22Rv1 (cell line): ENCODE measurements around the gene E2F3.

Source experiments
- H3K27ac ChIP-seq: fragments of 450-650 bp; 2 replicates; pipeline ENCODE4 v1.5.1; 2017
- ZFX ChIP-seq: fragments of 450-650 bp; IDR thresholded peaks from 2 replicates; pipeline ENCODE4 v1.6.1; 2017; ENCODE audit warnings: antibody characterized with exemption, borderline replicate concordance
- TF ChIP-seq, protein P1 (sequence below): fragments of 450-650 bp; IDR thresholded peaks from 2 replicates; pipeline ENCODE4 v1.5.1; 2017; ENCODE audit warnings: mild to moderate bottlenecking

Gene E2F3

DNA sequence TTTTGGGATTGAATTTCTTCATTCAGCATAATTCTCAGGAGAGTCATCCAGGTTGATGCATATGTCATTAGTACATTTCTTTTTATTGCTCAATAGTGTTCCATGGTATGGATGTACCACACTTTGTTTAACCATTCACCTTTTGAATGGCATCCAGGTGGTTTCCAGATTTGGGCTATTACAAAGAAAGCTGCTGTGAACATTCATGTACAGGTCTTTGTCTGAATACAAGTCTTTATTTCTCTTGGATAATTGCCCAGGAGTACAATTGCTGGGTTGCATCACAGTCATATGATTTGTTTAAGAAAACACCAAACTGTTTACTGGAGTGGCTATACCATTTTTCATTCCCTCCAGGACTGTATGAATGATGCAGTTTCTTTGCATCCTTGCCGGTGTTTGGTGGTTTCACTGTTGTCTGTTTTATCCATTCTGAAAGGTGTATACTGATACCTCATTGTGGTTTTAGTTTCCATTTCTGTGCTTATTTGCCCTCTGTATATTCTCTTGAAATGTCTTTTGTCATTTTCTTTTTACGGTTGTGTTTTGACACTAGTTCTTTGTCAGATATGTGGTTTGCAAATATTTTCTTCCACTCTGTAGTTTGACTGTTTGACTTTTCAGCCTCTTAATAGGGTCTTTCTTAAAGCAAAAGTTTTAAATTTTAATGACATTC, 141.4 kb downstream of the E2F3 start:
- TF ChIP-seq, protein P1, sequence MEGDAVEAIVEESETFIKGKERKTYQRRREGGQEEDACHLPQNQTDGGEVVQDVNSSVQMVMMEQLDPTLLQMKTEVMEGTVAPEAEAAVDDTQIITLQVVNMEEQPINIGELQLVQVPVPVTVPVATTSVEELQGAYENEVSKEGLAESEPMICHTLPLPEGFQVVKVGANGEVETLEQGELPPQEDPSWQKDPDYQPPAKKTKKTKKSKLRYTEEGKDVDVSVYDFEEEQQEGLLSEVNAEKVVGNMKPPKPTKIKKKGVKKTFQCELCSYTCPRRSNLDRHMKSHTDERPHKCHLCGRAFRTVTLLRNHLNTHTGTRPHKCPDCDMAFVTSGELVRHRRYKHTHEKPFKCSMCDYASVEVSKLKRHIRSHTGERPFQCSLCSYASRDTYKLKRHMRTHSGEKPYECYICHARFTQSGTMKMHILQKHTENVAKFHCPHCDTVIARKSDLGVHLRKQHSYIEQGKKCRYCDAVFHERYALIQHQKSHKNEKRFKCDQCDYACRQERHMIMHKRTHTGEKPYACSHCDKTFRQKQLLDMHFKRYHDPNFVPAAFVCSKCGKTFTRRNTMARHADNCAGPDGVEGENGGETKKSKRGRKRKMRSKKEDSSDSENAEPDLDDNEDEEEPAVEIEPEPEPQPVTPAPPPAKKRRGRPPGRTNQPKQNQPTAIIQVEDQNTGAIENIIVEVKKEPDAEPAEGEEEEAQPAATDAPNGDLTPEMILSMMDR = no peak
- TF ChIP-seq ZFX = no peak
- H3K27ac ChIP-seq = no peak overlapping the region
